Hematopoietic multipotent progenitor cell treated with erythropoietin and hydrocortisone succinate and interleukin-3 and kit ligand, for 4 days (in vitro differentiated cells): ENCODE results near the gene EIF3A.
A peak's percentile ranks its signal among the peaks of the same experiment; 100 is the strongest.
"Not testable (repeated sequence)": the region's sequence is repeated elsewhere in the genome, so short reads cannot be mapped to it uniquely, and the experiment has no call there.

ENCODE experiments used
- DNase-seq: peaks from one replicate; pipeline ENCODE4 v3.0.0-alpha.2; 2015

Gene EIF3A

DNA sequence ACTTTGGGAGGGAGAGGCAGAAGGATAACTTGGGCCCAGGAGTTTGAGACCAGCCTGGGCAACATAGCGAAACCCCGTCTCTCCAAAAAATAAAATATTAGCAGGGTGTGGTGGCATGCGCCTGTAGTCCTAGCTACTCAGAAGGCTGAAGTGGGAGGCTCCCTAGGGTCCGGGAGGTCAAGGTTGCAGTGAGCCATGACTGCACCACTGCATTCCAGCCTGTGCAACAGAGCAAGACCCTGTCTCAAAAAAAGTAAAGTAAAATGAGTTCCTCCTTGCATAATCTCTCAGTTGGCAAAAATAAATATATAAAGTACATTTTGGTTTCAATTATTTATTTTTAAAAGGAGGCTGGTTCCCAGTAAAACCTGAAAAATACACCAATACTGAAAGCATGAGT, 39.3 kb downstream of the EIF3A start:
- no peak for DNase-seq

DNA sequence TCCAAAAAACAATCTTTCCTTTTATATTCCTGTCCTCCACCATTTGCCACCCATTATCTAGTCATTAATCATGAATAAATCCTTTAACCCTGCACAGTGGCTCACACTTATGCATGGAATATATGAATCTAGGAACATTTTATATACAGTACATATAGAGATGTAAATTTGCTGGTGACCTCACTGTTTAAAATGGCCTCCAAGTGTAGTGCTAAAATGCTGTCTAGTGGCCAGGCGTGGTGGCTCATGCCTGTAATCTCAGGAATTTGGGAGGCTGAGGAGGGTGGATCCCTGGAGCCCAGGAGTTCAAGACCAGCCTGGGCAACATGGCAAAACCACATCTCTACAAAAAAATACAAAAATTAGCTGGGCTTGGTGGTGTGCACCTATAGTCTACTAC, 41.5 kb downstream of the EIF3A start:
- DNase-seq, result no peak

DNA sequence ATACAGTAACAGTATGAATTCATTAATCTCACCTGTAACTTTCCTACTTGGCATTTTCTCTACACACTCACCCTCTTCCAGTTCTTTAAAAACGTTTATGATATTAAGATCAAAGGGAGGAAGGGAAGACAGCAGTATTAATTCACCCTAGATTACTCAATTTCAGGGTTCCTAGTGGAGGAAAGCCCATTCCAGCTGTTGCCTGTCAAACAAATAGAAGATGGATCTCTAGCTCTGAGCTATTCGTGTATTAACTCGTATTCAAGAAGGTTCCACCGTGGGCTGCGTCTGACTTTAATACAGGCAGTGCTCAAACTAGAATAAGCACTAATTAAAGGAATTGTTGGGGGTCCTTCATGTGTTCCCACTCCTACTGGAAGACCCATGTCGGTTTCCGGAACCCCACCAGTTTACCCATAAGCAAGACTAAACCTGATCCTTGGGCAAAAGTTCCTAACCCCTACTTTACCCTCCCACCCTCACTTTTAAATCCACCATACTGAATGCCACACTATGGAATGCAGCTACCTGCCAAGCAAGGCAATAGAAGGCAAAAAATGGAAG, 49.0 kb downstream of the EIF3A start:
- DNase-seq, result peak; percentile 38

DNA sequence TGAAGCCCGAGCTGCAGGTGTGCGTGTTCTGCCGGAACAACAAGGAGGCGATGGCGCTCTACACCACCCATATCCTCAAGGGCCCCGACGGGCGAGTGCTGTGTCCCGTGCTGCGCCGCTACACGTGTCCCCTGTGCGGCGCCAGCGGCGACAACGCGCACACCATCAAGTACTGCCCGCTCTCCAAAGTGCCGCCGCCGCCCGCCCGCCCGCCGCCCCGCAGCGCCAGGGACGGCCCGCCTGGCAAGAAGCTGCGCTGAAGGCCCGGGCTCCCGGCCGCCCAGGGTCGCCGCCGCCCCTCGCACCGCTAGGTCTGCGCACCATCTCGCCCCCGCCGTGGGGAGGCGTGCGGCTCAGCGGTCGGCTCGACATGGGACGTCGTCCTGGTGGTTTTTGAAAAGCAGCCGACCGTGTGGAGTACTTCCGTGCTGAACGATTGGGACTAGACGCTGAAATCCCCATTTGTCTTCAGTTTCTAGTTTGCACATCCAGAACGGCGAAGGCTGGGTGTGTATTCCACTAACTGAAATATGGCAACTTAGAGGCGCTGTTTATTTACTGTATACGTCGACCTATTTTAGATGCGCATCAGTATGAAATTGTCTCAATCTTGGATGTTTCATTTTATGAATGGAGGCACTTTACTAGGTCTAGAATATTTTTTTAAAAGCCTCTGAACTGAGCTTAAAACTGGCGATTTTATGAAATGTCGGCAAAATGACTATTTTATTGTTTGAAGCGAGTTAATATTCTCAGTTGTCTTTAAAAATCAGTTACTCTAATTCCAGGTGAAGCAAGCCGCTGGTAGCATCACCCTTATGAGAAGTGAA, 50.0 kb downstream of the EIF3A start:
- DNase-seq, result peak; percentile 89

DNA sequence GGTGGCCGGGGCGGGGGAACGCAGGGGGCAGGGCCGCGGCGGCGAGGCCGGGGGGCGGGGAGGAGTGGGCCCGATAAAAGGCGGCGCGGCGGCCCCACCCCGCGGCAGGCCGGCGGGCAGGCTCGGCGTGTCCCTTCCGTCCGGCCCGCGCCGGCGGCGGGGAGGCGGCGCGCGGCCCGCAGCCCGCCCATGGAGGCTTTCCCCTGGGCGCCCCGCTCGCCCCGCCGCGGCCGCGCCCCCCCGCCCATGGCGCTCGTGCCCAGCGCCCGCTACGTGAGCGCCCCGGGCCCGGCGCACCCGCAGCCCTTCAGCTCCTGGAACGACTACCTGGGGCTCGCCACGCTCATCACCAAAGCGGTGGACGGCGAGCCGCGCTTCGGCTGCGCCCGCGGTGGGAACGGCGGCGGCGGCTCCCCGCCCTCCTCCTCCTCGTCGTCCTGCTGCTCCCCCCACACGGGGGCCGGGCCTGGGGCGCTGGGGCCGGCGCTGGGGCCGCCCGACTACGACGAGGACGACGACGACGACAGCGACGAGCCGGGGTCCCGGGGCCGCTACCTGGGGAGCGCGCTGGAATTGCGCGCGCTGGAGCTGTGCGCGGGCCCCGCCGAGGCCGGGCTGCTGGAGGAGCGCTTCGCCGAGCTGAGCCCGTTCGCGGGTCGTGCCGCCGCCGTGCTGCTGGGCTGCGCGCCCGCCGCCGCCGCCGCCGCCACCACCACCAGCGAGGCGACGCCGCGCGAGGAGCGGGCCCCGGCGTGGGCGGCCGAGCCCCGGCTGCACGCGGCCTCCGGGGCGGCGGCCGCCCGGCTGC, 50.8 kb downstream of the EIF3A start, which contains the start of gene NANOS1:
Gene NANOS1, plus strand, starts transcription at position 102 of the 808 bp plus-strand sequence. Its CDS starts 88 bp downstream, at position 190.
- DNase-seq, result peak; percentile 57

DNA sequence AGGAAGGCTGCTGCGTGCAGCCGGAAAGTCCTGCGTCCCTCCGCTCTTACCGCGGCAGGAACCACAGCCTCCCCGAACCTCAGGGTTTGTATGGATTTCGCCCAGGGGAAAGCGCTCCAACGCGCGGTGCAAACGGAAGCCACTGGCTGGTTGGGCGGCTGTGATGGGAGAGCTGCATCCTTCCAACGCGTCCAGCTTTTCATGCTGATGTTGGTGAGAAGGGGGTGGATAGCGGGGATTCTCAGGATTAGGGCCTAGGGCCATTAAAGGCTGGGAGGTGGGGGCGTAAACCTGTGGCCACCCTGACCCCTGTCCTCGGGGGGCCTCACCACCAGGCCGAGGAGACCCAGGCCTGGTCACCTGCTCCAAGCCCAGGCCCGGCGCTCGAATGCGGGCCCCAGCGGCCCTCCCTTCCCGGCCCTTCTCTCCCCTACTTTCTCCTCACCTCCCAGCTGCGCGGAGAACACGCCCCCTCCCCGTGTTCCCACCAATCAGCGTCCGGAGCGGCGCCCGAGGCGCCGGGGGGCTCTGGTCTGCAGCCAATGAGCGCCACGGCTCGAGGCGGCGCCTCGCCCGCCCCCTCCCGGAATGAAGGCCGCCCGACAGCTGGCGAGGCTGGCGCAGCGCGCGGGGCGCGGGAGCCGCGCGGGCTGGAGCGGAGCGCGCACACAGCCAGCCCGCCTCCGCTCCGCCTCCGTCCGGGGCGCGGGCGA, 51.6 kb downstream of the EIF3A start:
- peak; percentile 95 for DNase-seq

DNA sequence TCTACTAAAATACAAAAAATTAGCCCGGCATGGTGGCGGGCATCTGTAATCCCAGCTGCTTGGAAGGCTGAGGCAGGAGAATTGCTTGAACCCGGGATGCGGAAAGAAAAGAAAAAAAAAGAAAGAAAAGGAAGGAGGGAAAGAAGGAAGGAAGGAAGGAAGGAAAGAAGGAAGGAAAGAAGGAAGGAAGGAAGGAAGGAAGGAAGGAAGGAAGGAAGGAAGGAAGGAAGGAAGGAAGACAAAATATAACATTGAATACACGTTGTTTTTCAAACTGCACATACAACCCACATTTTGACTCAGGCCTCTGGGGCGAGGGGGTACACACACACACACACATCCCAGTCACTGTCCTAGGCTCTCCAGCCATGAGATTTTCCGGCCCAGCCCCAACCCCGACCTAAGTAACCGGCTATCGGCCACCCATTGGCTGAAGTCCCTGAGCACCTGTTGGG, 52.1 kb downstream of the EIF3A start:
- DNase-seq, result not testable (repeated sequence)

DNA sequence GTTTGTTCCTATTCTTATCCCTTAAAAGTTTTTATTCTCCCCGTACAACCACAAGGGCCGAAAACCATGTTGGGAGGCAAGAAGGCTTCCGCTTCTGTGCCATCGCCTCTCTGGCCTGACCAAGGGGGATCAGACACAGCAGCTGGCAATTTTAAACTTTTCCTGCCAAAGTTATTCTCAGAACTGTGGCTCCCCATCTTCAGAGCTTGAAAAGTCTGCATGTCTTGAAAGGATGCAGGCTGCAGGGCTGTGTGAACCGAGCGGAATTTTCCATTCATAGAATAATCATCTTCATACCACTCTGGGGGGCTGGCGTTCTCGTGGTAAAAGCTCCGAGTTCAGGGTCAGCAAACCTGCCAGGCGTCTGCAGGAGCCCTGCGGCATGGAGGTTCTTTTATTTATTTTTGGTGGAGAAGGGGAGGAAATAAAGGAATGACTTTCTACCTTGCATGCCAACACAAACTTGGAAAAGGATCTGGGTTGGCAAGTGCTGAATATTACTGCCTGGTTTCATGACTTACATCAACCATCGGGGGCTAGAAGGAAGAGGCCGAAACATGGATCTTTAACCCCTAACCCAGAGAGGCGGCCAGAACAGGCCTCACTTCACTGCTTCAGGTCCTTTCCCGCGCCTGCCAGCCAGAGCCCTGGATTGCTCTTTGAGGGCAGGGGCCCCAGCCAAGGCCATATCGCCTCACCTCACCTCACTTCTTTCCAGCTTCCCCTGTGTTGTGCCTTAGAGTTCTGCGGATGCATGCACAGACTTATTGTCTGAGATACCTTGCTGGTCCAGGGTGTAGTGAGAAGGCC, 54.1 kb downstream of the EIF3A start:
- DNase-seq, result no peak

DNA sequence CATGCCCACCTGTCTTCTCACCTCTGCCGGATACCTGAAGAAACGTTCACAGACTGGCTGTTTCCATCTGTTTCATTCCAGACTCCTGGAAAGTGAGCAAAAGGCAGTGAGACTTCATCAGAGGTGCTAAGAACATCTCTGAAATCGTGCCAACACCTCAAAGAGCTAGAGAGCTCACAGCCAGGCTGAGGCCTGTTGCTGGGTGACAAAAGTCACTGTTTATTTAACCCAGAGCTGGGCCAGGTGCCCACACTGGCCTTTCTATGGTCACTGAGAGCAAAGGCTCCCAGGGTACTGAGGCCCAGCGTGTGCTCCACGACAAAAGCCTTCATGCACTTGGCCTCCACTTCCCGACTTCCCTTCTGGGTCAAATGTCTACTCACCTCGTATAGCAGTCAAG, 54.8 kb downstream of the EIF3A start:
- DNase-seq, result no peak

DNA sequence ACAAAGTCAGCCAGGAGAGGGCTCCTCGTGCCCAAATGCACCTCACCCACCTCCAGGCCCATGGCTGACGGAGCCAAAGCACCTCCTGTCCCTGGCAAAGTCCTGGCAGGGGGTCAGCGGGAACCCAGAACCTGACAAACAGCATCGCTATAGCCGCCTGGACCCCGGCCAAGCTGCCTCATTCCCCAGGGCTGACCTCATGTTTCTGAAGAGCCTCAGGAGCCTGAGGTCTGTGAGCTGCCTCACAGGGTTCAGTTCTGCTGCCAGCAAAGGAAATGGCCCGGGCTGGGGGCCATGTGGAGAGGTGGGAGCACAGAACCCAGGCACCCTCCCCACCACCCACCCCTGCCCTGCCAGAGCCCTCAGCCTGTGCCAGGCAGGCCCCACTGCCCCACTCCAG, 55.3 kb downstream of the EIF3A start:
- DNase-seq, result no peak

DNA sequence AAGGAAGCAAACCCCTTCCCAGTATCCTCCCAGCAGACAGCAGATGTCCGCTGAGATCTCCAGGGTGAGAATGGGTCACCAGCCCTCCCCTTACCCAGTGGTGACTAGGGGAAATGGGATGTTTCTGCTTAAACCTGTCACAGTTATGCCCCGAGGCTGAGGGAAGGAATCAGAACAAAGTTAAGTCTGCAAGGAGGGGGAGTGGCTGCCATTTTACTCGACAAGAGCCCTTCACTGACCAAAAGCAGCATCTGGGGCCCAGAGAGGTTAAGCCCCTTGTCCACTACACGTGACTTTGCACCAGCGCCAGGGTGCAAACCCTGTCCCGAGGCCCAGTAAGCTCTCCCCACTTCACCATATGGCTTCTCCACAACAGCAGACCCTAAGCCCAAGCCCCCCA, 55.7 kb downstream of the EIF3A start:
- DNase-seq, result no peak

DNA sequence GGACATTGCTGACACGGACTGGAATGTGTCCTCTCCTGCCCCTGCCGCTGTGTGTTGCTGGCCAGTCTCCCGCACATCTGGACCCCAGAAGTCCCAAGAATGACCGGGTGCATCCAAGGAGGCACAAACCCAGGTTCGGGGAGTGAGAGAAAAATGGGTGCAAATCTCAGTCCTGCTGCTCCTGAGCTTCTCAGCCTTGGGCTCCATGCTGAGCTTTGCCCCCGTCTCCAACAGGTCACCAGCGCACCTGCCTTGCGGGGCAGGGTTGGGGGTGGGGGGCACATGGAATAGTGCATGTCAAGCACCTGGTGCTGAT, 57.1 kb downstream of the EIF3A start:
- DNase-seq, result no peak

DNA sequence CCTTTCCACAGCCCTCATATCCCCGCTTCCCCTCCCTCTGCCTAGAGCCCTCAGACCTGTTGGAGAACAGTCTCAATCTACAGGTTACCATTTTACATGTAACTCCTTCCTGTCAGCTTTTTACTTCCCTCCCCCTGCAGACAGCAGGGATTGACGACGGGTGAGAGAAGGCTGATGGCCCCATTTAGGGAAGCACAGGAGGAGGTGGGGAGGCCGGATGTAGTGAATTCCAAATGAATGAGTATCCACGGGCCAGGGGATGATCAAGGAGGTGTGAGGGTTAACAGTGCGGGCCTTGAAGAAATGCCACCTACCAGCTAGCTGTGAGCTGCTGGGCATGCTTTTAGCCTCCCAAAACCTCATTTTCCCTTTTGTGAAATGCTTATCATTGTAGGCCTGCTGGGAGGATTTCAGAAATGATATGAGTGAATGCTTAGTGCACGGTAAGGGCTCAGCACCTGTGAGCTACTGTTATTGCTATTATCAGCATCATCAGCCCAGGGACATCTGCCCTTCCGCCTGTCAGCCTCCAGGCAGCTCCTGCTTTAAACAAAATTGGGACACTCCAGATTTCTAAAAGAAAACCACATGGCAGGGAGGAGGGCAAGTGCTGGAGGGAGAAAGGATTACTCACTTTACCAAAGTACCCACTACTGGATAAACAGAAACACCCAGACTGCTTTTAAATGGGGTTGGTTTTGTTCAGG, 57.6 kb downstream of the EIF3A start:
- no peak for DNase-seq

DNA sequence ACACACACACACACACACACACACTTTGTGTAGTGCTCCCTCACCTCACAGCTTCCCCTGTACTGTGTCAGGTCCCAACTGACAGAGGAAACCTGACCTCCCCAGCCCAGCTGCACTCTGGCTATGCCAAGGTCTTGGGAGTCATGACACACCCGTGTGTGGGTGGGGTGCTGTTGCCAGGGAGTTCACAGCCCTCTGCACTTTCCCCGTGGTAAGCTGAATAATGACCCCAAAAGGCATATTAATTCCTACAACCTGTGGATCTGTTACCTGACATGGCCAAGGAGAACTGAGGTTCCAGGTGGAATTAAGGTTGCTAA, 60.0 kb downstream of the EIF3A start:
- peak; percentile 46 for DNase-seq

DNA sequence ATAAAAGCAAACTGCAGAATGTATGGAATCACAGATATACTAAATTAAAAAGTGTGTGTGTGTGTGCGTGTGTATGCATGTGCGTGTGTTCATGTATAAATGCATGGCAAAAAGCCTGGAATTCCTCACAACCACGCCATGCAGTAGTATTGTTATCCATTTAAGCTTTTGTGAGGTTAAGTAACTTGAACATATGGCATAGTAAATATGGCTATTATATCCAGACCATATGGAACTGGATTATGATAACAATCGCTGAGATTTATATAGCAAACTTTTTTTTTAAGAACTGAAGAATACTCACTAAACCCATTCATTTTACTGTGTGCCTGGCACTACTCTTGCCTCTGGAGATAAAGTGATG, 73.4 kb downstream of the EIF3A start:
- no peak for DNase-seq

DNA sequence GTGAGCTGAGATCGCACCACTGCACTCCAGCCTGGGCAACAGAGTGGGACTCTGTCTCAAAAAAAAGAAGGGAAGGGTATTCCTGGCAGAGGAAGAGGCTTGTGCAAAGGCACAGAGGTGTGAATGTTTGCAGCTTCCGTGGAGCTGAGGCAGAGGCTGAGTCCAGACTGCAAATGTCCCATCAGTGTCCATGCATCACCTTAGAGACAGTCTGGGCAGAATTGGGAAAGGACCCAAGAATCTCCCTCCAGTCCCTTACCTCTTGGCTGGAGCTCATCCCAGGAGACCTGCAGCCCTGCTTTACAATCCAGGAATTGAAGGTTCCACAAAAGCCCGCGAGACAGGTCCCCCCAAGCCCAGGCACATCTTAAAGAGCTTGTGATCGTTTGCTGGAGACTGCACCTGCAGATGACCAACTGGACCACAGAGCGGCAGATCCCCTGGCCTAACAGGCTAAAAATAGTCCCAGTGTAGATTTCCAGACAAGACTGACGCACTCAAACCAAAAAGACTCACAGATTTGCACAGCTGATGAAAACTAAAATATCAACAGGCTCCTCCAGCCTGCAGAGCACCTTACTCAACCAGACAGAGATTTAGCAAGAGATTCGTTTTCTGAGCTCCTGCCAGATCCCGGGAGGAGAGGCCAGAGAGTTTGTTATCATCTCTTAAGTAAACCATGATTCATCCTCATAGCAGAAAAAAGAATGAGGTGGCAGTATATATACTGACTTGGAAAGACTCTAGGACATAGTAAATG, 74.0 kb downstream of the EIF3A start:
- no peak for DNase-seq

DNA sequence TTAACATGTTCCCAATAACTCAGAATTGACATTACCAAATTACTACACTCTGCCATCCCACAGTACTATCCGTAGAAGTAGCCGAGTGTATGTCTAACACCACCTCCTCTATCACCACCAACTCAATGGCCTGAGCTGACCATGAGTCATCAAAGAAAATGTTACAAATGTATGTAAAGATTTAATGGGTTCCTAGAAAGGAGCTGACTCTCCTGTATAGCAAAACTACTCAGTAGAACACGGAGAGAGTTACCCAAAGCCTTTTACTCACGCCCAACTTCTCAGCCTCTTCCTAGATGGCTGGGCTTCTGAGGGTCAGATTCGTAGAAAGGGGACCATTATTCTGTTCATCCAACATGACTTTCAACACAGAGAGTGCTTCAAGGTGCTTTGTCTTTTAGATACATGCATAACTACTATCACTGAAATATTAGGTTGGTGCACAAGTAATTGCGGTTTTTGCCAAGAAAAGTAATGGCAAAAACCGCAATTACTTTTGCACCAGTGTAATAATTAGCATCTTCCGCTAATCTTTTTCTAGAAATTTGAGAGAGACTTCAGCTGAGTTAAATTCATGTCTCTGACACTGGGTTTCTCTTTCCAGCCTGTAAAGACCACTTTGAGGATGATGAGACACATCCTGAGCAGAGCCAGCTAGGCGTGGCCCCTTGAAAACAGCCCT, 75.1 kb downstream of the EIF3A start:
- no peak for DNase-seq

DNA sequence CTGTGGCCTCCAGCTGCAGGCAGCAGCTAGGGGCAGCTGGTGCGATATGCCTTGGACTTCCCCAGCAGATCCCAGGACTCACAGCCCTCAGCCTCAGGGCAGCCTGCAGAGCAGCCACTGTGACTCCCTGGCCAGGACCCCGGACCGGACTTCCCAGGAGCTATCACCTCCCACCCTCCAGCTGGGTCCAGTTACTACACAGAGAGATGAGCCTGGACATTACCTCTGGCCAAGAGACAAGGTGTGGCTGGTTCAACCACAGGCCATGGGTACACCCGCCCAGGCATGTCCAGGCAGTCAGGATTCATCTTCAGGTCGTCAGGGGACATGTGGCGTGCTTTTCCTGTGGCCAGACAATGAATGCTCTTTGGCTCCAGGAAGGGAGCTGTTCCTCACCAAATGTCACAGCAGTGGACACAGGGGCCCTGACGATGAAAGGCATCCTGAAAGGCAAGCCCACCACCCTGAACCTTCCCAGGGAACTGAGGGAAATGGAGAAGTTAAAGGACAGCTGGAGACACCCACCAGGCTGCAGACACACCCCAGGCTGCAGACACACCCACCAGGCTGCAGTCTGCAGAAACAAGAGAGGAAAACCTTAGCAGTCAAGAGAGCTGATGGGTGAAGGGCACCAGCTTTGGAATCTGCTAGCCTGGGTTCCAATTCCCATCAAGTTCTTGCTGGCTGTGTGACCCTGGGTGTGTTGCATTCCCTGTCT, 76.9 kb downstream of the EIF3A start:
- no peak for DNase-seq

DNA sequence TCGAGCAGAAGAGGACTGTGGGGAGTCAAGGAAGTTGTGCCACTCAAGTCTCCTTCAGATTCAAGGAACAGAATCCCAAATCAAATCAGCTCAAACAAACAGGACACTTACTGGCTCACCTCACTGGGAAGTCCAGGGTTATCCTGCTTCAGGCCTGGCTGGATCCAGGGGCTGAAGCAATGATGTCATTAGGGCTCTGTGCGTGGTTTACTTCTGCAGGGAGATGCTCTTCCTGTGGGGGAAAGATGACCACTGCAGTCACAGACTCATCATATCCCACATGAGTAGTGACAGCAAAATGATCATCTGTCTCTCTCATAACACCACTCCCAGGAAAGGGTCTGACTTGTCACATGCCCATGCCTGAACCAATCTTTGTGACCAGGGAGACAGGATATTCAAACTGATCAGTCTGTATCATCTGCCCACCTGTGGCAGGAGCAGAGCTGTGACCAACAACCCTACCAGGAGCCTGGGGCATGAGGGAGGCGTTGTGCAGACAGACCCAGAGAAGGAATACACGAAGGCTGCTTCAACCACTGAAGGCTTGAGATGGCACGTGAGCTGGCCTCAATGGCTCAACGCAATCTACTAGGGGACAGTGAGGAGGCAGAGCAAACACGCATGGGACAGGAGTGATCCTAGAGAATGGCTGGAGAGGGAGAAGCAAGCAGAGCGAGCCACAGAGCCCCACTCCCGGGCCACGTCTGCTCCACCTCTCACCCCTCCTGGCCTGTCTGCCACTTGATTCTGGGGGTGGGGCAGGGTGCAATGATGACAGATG, 78.7 kb downstream of the EIF3A start:
- DNase-seq, result no peak
